GM12891 (cell line): ENCODE results near the gene ZNF14.

Experiments
- POLR2A ChIP-seq: IDR thresholded peaks from 2 replicates; pipeline ENCODE4 v1.6.1; 2011; ENCODE audit warnings: low read depth, low read length, control low read depth
- POLR2AphosphoS5 ChIP-seq: IDR thresholded peaks from 2 replicates; pipeline ENCODE4 v1.6.1; 2011; ENCODE audit warnings: low read depth, low read length, control low read depth

GRCh38 chr19:19740755-19741154 lies 7.8 kb upstream of the ZNF14 start:
- TF ChIP-seq POLR2AphosphoS5 (no peak), POLR2A (no peak)
